ENCODE measurements around the gene ALK.

DNA sequence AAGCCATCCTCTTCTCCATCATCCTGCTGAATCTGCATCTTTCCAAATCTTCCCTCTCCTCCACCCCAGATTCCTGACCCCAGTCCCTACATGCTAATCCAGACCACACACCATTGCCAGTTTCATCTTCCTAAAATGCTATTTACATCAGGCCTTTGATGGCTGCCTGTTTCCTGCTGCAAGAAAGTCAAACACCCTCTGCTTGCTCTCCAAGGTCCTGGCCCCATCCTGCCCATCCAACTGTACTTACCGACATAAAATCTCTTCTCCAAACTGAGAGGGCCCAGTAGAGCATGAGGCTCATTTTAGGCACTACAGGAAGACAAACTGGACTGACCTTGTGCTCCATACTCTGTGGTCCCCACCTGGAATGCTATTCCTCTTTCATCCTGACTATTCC is 19.0 kb downstream of the ALK start:
- TF ChIP-seq, protein P1, sequence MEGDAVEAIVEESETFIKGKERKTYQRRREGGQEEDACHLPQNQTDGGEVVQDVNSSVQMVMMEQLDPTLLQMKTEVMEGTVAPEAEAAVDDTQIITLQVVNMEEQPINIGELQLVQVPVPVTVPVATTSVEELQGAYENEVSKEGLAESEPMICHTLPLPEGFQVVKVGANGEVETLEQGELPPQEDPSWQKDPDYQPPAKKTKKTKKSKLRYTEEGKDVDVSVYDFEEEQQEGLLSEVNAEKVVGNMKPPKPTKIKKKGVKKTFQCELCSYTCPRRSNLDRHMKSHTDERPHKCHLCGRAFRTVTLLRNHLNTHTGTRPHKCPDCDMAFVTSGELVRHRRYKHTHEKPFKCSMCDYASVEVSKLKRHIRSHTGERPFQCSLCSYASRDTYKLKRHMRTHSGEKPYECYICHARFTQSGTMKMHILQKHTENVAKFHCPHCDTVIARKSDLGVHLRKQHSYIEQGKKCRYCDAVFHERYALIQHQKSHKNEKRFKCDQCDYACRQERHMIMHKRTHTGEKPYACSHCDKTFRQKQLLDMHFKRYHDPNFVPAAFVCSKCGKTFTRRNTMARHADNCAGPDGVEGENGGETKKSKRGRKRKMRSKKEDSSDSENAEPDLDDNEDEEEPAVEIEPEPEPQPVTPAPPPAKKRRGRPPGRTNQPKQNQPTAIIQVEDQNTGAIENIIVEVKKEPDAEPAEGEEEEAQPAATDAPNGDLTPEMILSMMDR (IDR thresholded peaks at IDR 0.05; ENCODE audit: low read length) = no peak
- TF ChIP-seq EZH2 (IDR thresholded peaks at IDR 0.05; ENCODE audit: borderline replicate concordance, low read length) = no peak
